HEK293T (cell line): ENCODE results near the gene GRHL1.

Experiments
- CTCF ChIA-PET: fragments of 350-600 bp; formaldehyde crosslinking; extraction: SDS; loops from one replicate; lab custom pipeline; 2021; ENCODE audit warnings: antibody characterized with exemption, inconsistent platforms; lab: Yijun Ruan, JAX
- POLR2A ChIA-PET: fragments of 350-600 bp; formaldehyde crosslinking; extraction: SDS; loops from one replicate; lab custom pipeline; 2020; ENCODE audit warnings: antibody characterized with exemption, inconsistent platforms; lab: Yijun Ruan, JAX
- DNase-seq: peaks from one replicate; pipeline ENCODE4 v3.0.0; 2012; ENCODE audit warnings: mixed read lengths; ENCODE audit errors: extremely low spot score
- ARNT ChIP-seq: fragments of 450-650 bp; IDR thresholded peaks from 2 replicates; pipeline ENCODE4 v1.6.1; 2017; ENCODE audit warnings: mild to moderate bottlenecking
- BHLHE40 ChIP-seq: fragments of 450-650 bp; IDR thresholded peaks from 2 replicates; pipeline ENCODE4 v1.6.1; 2016; ENCODE audit warnings: mild to moderate bottlenecking, moderate library complexity, borderline replicate concordance
- CTBP1 ChIP-seq: fragments of 450-650 bp; IDR thresholded peaks from 2 replicates; pipeline ENCODE4 v1.6.1; 2016; ENCODE audit warnings: borderline replicate concordance
- ELF4 ChIP-seq: fragments of 450-650 bp; IDR thresholded peaks from 2 replicates; pipeline ENCODE4 v1.6.1; 2017; ENCODE audit warnings: antibody characterized with exemption
- FOXA1 ChIP-seq: fragments of 450-650 bp; IDR thresholded peaks from 2 replicates; pipeline ENCODE4 v1.6.1; 2016; ENCODE audit warnings: mild to moderate bottlenecking
- FOXK2 ChIP-seq: fragments of 450-650 bp; IDR thresholded peaks from 2 replicates; pipeline ENCODE4 v1.6.1; 2016; ENCODE audit warnings: mild to moderate bottlenecking
- FOXM1 ChIP-seq: fragments of 450-650 bp; IDR thresholded peaks from 2 replicates; pipeline ENCODE4 v1.6.1; 2017; ENCODE audit warnings: mild to moderate bottlenecking, borderline replicate concordance
- HDGF ChIP-seq: fragments of 450-650 bp; IDR thresholded peaks from 2 replicates; pipeline ENCODE4 v1.6.1; 2017; ENCODE audit warnings: antibody characterized with exemption, borderline replicate concordance
- L3MBTL2 ChIP-seq: fragments of 450-650 bp; conservative IDR thresholded peaks from 2 replicates; pipeline ENCODE4 v1.6.1; 2016; ENCODE audit warnings: mild to moderate bottlenecking
- LEF1 ChIP-seq: fragments of 450-650 bp; IDR thresholded peaks from 2 replicates; pipeline ENCODE4 v1.6.1; 2017; ENCODE audit warnings: mild to moderate bottlenecking, borderline replicate concordance
- NFRKB ChIP-seq: fragments of 450-650 bp; IDR thresholded peaks from 2 replicates; pipeline ENCODE4 v1.6.1; 2016; ENCODE audit warnings: mild to moderate bottlenecking, moderate library complexity
- PKNOX1 ChIP-seq: fragments of 450-650 bp; IDR thresholded peaks from 2 replicates; pipeline ENCODE4 v1.6.1; 2016
- SP1 ChIP-seq: fragments of 450-650 bp; IDR thresholded peaks from 2 replicates; pipeline ENCODE4 v1.6.1; 2017
- SUZ12 ChIP-seq: fragments of 450-650 bp; IDR thresholded peaks from 2 replicates; pipeline ENCODE4 v1.6.1; 2016; ENCODE audit warnings: mild to moderate bottlenecking
- TARDBP ChIP-seq: fragments of 450-650 bp; IDR thresholded peaks from 2 replicates; pipeline ENCODE4 v1.6.1; 2016
- ZNF384 ChIP-seq: fragments of 450-650 bp; IDR thresholded peaks from 2 replicates; pipeline ENCODE4 v1.6.1; 2016

The GRHL1 gene

GRCh38 chr2:10001586-10001985 is 50.1 kb downstream of the GRHL1 start:
- DNase-seq, result no peak
- POLR2A ChIA-PET, result no interaction called here
- TF ChIP-seq L3MBTL2 (no peak), FOXA1 (no peak), PKNOX1 (no peak)

GRCh38 chr2:10002109-10002508 is 50.6 kb downstream of the GRHL1 start:
- no peak for TF ChIP-seq ZNF384
- no peak for TF ChIP-seq NFRKB
- no peak for TF ChIP-seq FOXM1
- TF ChIP-seq FOXK2, result no peak
- no peak for TF ChIP-seq LEF1
- TF ChIP-seq CTBP1, result no peak
- CTCF ChIA-PET, result no interaction called here
- POLR2A ChIA-PET, result no interaction called here
- no peak for DNase-seq

More at GRCh38 chr2:10001586-10001985, 50.1 kb downstream of the GRHL1 start:
- CTCF ChIA-PET, result no interaction called here

GRCh38 chr2:10002681-10003080 is 51.2 kb downstream of the GRHL1 start:
- ChIA-PET CTCF (no interaction called here), POLR2A (no interaction called here)
- no peak for DNase-seq
- TF ChIP-seq FOXA1 (no peak), L3MBTL2 (no peak), PKNOX1 (no peak), ELF4 (no peak)

GRCh38 chr2:10003206-10004125 is 52.0 kb downstream of the GRHL1 start:
- no peak for DNase-seq
- TF ChIP-seq FOXK2, result no peak
- no peak for TF ChIP-seq ZNF384
- TF ChIP-seq ARNT, result no peak
- TF ChIP-seq TARDBP, result no peak
- no peak for TF ChIP-seq FOXA1
- no peak for TF ChIP-seq L3MBTL2
- TF ChIP-seq SP1, result no peak
- TF ChIP-seq CTBP1, result no peak
- no peak for TF ChIP-seq LEF1
- no peak for TF ChIP-seq BHLHE40
- TF ChIP-seq FOXM1, result no peak
- TF ChIP-seq SUZ12, result no peak
- no peak for TF ChIP-seq ELF4
- no peak for TF ChIP-seq PKNOX1
- TF ChIP-seq HDGF, result no peak
- CTCF ChIA-PET, result no interaction called here
- POLR2A ChIA-PET, result no interaction called here

GRCh38 chr2:10004401-10004800 is 52.9 kb downstream of the GRHL1 start:
- TF ChIP-seq PKNOX1 (no peak), NFRKB (no peak), ZNF384 (no peak)
- ChIA-PET CTCF (no interaction called here), POLR2A (no interaction called here)
- no peak for DNase-seq

- POLR2A ChIA-PET, result no interaction called here
- DNase-seq, result no peak
- TF ChIP-seq L3MBTL2 (no peak), CTBP1 (no peak), PKNOX1 (no peak), LEF1 (no peak), SUZ12 (no peak), ELF4 (no peak), ARNT (no peak), NFRKB (no peak), SP1 (no peak), FOXM1 (no peak), FOXK2 (no peak), ZNF384 (no peak), BHLHE40 (no peak), HDGF (no peak), FOXA1 (no peak), TARDBP (no peak)
- CTCF ChIA-PET, result no interaction called here
Observed at GRCh38 chr2:10004836-10005235, 53.3 kb downstream of the GRHL1 start.
